ENCODE data around the gene CLINT1. TPM values are rescaled to one million over a fixed set of nuclear protein-coding genes. Genes with fewer than 3 reads are reported as not detected.

CLINT1 gene
- total RNA-seq, 4 donors from 2014 or later = 109 to 165 (median 152) TPM

DNA sequence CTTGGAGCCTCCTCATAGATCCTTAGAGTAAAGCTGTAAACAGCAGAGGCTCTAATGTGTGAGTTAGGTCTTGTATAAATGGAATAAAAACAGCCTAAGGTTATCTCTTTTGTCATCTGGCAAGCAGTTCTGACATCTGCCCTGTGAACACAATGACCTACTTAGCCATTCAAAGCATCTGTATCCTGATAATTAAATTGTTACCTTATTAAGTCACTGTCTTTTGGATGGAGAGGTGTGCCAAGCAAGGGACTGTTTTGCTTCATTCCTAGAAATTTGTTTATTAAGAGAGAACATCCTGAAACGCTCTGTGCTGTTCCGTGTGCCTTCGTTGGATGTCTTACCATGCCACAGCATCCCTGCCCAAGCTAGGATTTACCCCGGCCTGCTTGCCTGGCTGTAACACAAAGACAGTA is 113.9 kb downstream of the CLINT1 start:
- Histone ChIP-seq H3K27me3 (no peaks in the 10 kb centered on the region), H3K9me3 (no peaks in the 10 kb centered on the region), H3K4me1 (peaks cover 0 to 22% (median 9%) of the 10 kb centered on the region in 3 donors), H3K4me3 (peak overlapping the region in 3 of 4 donors; percentile 60 to 88 (median 84)), H3K36me3 (peaks cover 0 to 4% (median 0%) of the 10 kb centered on the region in 3 donors), H3K27ac (peak overlapping the region in 3 of 4 donors; percentile 70 to 86 (median 76))
- 69 to 73% methylated on average over 4 of the region's 4 CpGs for WGBS, 2 donors
- intact Hi-C loops (cut with DNase I) = no loop called here
- DNase-seq = no peak
- TF ChIP-seq POLR2A (IDR thresholded peaks at IDR 0.05) (no peak), CTCF (IDR thresholded peaks at IDR 0.05) (no peak)

DNA sequence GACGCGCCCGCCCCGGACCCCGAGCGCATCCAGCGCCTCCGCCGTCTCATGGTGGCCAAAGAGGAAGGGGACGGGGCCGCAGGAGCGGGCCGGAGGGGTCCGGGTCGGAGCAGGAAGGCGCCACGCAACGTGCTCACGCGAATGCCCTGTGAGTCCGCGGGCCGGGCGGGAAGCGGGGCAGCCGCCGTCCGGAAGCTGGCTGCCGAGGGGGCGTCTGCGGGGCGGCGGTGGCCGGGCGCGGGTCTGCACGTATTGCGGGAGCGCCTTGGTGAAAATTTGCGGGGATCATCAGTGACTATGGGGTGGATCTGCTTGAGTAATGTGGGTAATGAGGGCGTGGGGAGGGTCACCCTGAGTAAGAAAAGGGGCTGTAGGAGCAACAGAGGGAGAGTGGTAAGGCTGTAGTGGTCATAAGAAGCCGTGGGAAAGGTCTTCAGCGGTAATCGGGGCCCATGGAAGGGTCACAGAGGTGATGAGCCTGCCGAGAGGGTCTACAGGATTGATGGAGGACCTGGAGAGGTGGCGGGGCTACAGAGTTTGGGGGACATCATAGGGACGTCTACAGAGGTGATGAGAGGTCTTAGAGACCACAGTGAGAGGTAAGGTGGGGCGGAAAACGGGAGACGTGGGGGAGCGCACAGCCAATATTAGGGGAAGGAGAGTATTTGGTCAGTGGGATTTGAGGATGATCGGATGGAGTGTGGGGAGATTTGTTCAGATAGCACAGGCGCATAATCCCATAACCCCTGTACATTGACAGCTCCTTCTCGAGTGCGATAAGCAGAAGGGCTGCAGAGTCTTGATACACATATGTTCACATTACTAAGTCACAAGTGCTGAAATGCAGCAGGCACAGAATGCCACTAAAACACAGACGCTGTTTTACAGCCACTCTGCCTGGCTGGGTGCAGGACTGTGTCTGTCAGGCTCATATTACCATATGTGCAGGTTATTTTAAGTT is 114.6 kb downstream of the CLINT1 start:
- WGBS, 2 donors = 8 to 19% methylated on average over 16 to 34 of the region's 56 CpGs
- Histone ChIP-seq H3K27me3 (no peaks in the 10 kb centered on the region), H3K36me3 (peaks cover 0 to 11% (median 3%) of the 10 kb centered on the region in 3 donors), H3K27ac (peak overlapping the region; percentile 70 to 86 (median 80)), H3K4me1 (peaks cover 0 to 22% (median 9%) of the 10 kb centered on the region in 3 donors), H3K4me3 (peak overlapping the region; percentile 60 to 88 (median 75)), H3K9me3 (no peaks in the 10 kb centered on the region)
- intact Hi-C loops (cut with DNase I) = no loop called here
- no peak for DNase-seq
- TF ChIP-seq CTCF (IDR thresholded peaks at IDR 0.05) (no peak), POLR2A (IDR thresholded peaks at IDR 0.05) (no peak)

- peaks cover 0 to 22% (median 8%) of the 10 kb centered on the region in 3 donors for H3K4me1 ChIP-seq
- no peaks in the 10 kb centered on the region for H3K27me3 ChIP-seq
- H3K27ac ChIP-seq = peak within 1 kb of the TSS; percentile 70 to 86 (median 80)
- peak within 1 kb of the TSS; percentile 60 to 88 (median 75) for H3K4me3 ChIP-seq
- H3K9me3 ChIP-seq = no peaks in the 10 kb centered on the region
- peaks cover 0 to 20% (median 5%) of the 10 kb centered on the region in 3 donors for H3K36me3 ChIP-seq
- TF ChIP-seq POLR2A (IDR thresholded peaks at IDR 0.05) (peak in 2 of 4 donors; percentile 28 to 38), CTCF (IDR thresholded peaks at IDR 0.05) (peak; percentile 95 to 100 (median 100))
- WGBS, 2 donors = 0 to 2% methylated on average over 6 of the region's 79 CpGs
- intact Hi-C loops (cut with DNase I) = no loop called here
- DNase-seq = peak; percentile 40
These were observed 115.5 kb downstream of the CLINT1 start, which contains the start of gene LSM11 for GRCh38 chr5:157743163-157744050. Gene LSM11 (plus strand): TSS chr5:157743712. CDS start chr5:157743751, 39 bp downstream.

DNA sequence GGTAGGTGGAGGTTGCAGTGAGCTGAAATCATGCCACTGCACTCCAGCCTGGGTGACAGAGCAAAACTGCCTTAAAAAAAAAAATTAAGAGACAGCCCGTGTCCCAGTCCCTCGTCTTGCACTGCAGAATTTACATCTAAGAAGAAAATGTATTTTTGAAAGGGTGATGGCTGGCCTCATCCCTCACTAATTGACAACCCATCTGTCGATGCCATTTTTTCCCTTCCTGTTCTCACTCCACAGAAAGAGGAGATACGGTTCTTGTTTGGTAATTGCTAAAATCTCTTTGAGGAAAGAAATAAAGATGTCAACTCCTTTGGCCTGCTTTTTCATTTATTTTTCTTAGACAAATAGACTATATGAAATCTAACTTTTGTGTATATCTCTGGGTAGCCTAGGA is 117.8 kb downstream of the CLINT1 start:
- peaks cover 0 to 22% (median 7%) of the 10 kb centered on the region in 3 donors for H3K4me1 ChIP-seq
- no peak for DNase-seq
- 79 to 81% methylated on average over 4 of the region's 4 CpGs for WGBS, 2 donors
- H3K9me3 ChIP-seq = no peaks in the 10 kb centered on the region
- peaks cover 0 to 43% (median 5%) of the 10 kb centered on the region in 3 donors for H3K36me3 ChIP-seq
- TF ChIP-seq CTCF (IDR thresholded peaks at IDR 0.05) (no peak), POLR2A (IDR thresholded peaks at IDR 0.05) (no peak)
- intact Hi-C loops (cut with DNase I) = no loop called here
- no peaks in the 10 kb centered on the region for H3K27me3 ChIP-seq
- H3K27ac ChIP-seq = no peak overlapping the region
- no peak overlapping the region for H3K4me3 ChIP-seq
